MM.1S (cell line): ENCODE data around the gene PSG3.
"Not testable (repeated sequence)": the region's sequence is repeated elsewhere in the genome, so short reads cannot be mapped to it uniquely, and the experiment has no call there.

Source experiments
- EZH2 ChIP-seq: fragments of 300-600 bp; sonication (generic); optimal IDR thresholded peaks from 2 replicates; pipeline ENCODE3; 2017; ENCODE audit warnings: low read depth, mild to moderate bottlenecking, antibody characterized with exemption, low read length, mixed read lengths
- TF ChIP-seq, protein P1 (sequence below): fragments of 300-600 bp; sonication (generic); IDR thresholded peaks from 2 replicates; pipeline ENCODE4 v1.5.1; 2016; ENCODE audit warnings: antibody characterized with exemption, low read length, mixed read lengths

- not testable (repeated sequence) for TF ChIP-seq EZH2
- TF ChIP-seq, protein P1, sequence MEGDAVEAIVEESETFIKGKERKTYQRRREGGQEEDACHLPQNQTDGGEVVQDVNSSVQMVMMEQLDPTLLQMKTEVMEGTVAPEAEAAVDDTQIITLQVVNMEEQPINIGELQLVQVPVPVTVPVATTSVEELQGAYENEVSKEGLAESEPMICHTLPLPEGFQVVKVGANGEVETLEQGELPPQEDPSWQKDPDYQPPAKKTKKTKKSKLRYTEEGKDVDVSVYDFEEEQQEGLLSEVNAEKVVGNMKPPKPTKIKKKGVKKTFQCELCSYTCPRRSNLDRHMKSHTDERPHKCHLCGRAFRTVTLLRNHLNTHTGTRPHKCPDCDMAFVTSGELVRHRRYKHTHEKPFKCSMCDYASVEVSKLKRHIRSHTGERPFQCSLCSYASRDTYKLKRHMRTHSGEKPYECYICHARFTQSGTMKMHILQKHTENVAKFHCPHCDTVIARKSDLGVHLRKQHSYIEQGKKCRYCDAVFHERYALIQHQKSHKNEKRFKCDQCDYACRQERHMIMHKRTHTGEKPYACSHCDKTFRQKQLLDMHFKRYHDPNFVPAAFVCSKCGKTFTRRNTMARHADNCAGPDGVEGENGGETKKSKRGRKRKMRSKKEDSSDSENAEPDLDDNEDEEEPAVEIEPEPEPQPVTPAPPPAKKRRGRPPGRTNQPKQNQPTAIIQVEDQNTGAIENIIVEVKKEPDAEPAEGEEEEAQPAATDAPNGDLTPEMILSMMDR: not testable (repeated sequence)
Measured at GRCh38 chr19:42788766-42789165, 48.5 kb upstream of the PSG3 start.
